ENCODE results near the gene VCAN. TPM values are rescaled to one million over a fixed set of nuclear protein-coding genes. Genes with fewer than 3 reads are reported as not detected.
A peak's percentile ranks its signal among the peaks of the same experiment; 100 is the strongest.

Gene VCAN
- total and polyA plus RNA-seq, 2 donors from 2014 or later, result 2.1 to 226 TPM

DNA sequence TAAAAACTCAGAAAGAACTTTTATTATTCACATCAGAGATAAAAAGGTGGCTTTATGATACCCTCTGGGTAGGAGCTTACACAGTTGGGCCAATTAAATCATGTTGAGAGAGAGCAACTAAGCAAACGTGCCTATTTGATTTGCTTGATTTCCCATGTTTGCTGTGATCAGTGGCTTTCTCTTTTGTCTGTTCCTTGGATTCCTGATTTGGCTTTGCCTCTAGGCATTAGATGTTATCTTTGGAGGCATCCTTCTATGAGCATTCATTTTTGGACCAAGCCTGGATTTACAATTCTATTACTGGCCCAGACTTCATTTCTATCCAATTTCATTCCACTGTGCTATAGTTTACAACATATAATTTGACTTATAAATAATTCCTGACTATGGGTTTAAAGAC is 35.9 kb downstream of the VCAN start:
- FAIRE-seq, result no peak
- intact Hi-C loops (cut with DNase I), result no loop called here
- Histone ChIP-seq H3K4me1 (ENCODE audit: control insufficient read depth in 2 of 3, insufficient read depth in 2 of 3, low read depth in 1 of 3, low read length in 3 of 3) (no peaks in the 10 kb centered on the region), H3K9ac (ENCODE audit: low read length in 3 of 3) (no peak overlapping the region), H3K36me3 (ENCODE audit: control insufficient read depth in 2 of 3, insufficient read depth in 3 of 3, low read length in 3 of 3) (peaks cover 0 to 1% (median 0%) of the 10 kb centered on the region in 3 donors), H3K27ac (ENCODE audit: low read depth in 2 of 2, low read length in 2 of 2) (no peak overlapping the region), H3K27me3 (ENCODE audit: control insufficient read depth, insufficient read depth, low read length) (no peaks in the 10 kb centered on the region), H3K9me3 (ENCODE audit: control insufficient read depth in 2 of 3, insufficient read depth in 1 of 3, low read length in 3 of 3) (no peaks in the 10 kb centered on the region), H3K4me3 (ENCODE audit: low read length in 3 of 3) (no peak overlapping the region)
- no peak for DNase-seq
- TF ChIP-seq, protein P1, sequence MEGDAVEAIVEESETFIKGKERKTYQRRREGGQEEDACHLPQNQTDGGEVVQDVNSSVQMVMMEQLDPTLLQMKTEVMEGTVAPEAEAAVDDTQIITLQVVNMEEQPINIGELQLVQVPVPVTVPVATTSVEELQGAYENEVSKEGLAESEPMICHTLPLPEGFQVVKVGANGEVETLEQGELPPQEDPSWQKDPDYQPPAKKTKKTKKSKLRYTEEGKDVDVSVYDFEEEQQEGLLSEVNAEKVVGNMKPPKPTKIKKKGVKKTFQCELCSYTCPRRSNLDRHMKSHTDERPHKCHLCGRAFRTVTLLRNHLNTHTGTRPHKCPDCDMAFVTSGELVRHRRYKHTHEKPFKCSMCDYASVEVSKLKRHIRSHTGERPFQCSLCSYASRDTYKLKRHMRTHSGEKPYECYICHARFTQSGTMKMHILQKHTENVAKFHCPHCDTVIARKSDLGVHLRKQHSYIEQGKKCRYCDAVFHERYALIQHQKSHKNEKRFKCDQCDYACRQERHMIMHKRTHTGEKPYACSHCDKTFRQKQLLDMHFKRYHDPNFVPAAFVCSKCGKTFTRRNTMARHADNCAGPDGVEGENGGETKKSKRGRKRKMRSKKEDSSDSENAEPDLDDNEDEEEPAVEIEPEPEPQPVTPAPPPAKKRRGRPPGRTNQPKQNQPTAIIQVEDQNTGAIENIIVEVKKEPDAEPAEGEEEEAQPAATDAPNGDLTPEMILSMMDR (IDR thresholded peaks at IDR 0.05; ENCODE audit: borderline replicate concordance, extremely low read depth, insufficient read depth), result no peak

DNA sequence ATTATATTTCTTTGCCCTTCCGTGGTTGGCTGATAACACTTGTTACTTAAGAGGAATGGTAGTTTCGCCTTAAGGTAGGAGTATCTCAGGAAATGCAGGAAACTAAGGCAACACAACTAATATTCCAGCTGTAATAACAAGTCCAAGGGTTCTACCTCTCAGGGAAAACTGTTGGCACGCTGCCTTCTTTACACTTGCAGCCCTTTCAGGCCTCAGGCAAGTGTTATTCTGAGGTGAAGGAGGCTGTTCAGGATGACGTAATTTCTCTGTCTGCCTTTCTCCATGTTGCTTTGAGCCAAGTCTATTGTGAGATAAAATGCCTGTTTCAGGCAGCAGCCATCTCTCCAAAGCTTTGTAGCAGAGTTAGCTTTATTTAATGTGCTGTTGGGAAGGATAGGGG is 38.0 kb downstream of the VCAN start:
- Histone ChIP-seq H3K4me3 (ENCODE audit: low read length in 3 of 3) (no peak overlapping the region), H3K36me3 (ENCODE audit: control insufficient read depth in 2 of 3, insufficient read depth in 3 of 3, low read length in 3 of 3) (peaks cover 0 to 6% (median 0%) of the 10 kb centered on the region in 3 donors), H3K4me1 (ENCODE audit: control insufficient read depth in 2 of 3, insufficient read depth in 2 of 3, low read depth in 1 of 3, low read length in 3 of 3) (no peaks in the 10 kb centered on the region), H3K9me3 (ENCODE audit: control insufficient read depth in 2 of 3, insufficient read depth in 1 of 3, low read length in 3 of 3) (no peaks in the 10 kb centered on the region), H3K9ac (ENCODE audit: low read length in 3 of 3) (no peak overlapping the region), H3K27me3 (ENCODE audit: control insufficient read depth, insufficient read depth, low read length) (no peaks in the 10 kb centered on the region), H3K27ac (ENCODE audit: low read depth in 2 of 2, low read length in 2 of 2) (no peak overlapping the region)
- intact Hi-C loops (cut with DNase I), result no loop called here
- FAIRE-seq, result no peak
- peak in 3 of 5 donors; percentile 38 to 81 (median 66) for DNase-seq
- TF ChIP-seq, protein P1 (IDR thresholded peaks at IDR 0.05; ENCODE audit: borderline replicate concordance, extremely low read depth, insufficient read depth), result no peak

DNA sequence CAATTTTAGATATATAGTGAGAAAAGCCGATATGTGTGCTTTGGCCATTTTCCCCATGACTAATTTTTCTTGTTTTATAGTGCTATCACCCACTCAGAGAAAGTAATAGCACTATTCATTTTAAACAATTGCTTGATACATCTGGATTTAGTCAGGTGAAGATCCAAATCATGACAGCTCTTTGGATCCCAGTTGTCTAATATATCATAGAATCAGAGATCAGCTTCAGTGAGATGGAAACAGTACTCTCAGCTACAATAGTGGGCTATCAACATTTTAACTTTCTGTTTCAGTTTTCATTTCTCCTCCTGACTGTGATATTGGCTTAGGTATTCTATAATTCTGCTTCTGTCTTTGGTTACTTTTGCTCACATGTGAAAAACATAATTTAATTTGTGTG is 38.7 kb downstream of the VCAN start:
- no peaks in the 10 kb centered on the region for H3K4me1 ChIP-seq (ENCODE audit: control insufficient read depth in 2 of 3, insufficient read depth in 2 of 3, low read depth in 1 of 3, low read length in 3 of 3)
- H3K27me3 ChIP-seq (ENCODE audit: control insufficient read depth, insufficient read depth, low read length), result no peaks in the 10 kb centered on the region
- no peak overlapping the region for H3K4me3 ChIP-seq (ENCODE audit: low read length in 3 of 3)
- no peak overlapping the region for H3K27ac ChIP-seq (ENCODE audit: low read depth in 2 of 2, low read length in 2 of 2)
- intact Hi-C loops (cut with DNase I), result no loop called here
- DNase-seq (no peak), FAIRE-seq (no peak)
- TF ChIP-seq, protein P1 (IDR thresholded peaks at IDR 0.05; ENCODE audit: borderline replicate concordance, extremely low read depth, insufficient read depth), result no peak
- no peaks in the 10 kb centered on the region for H3K9me3 ChIP-seq (ENCODE audit: control insufficient read depth in 2 of 3, insufficient read depth in 1 of 3, low read length in 3 of 3)
- H3K9ac ChIP-seq (ENCODE audit: low read length in 3 of 3), result no peak overlapping the region
- H3K36me3 ChIP-seq (ENCODE audit: control insufficient read depth in 2 of 3, insufficient read depth in 3 of 3, low read length in 3 of 3), result peaks cover 0 to 6% (median 0%) of the 10 kb centered on the region in 3 donors

Data from kidney (tissue), 14 donors.